GM23338 (cell line): ENCODE measurements around the gene MYBL2. TPM values are rescaled to one million over a fixed set of nuclear protein-coding genes. Genes with fewer than 3 reads are reported as not detected.

Source experiments
- ATAC-seq: fragments of 200-7000 bp; cut with Tn5 transposase; 3 replicates; pipeline ENCODE4 v1.9.1; 2020
- DNase-seq: peaks from one replicate; pipeline ENCODE4 v3.0.0-alpha.2; 2015; ENCODE audit warnings: low spot score
- H2AFZ ChIP-seq: fragments of 200-600 bp; sonication (generic); 2 replicates; pipeline ENCODE4 v1.8.0; 2016; ENCODE audit warnings: antibody characterized with exemption, mild to moderate bottlenecking, moderate library complexity
- H3F3A ChIP-seq: fragments of 200-600 bp; sonication (generic); replicated peaks from 2 replicates; pipeline ENCODE4 v1.8.0; 2017; ENCODE audit warnings: antibody characterized with exemption, mixed run types, low read depth
- H3K27ac ChIP-seq: fragments of 200-600 bp; sonication (generic); 2 replicates; pipeline ENCODE4 v1.6.1; 2016; ENCODE audit warnings: low read depth
- H3K27me3 ChIP-seq: fragments of 200-600 bp; sonication (generic); 2 replicates; pipeline ENCODE4 v1.8.0; 2016; ENCODE audit warnings: mild to moderate bottlenecking, mixed run types, moderate library complexity; ENCODE audit not compliant: insufficient read depth
- H3K36me3 ChIP-seq: fragments of 200-600 bp; sonication (generic); 2 replicates; pipeline ENCODE4 v1.8.0; 2016; ENCODE audit warnings: mild to moderate bottlenecking; ENCODE audit not compliant: insufficient read depth
- H3K4me1 ChIP-seq: fragments of 200-600 bp; sonication (generic); 2 replicates; pipeline ENCODE4 v1.8.0; 2016; ENCODE audit warnings: mild to moderate bottlenecking, moderate library complexity; ENCODE audit not compliant: insufficient read depth
- H3K4me2 ChIP-seq: fragments of 200-600 bp; sonication (generic); 2 replicates; pipeline ENCODE4 v1.7.1; 2017; ENCODE audit warnings: mixed run types
- H3K4me3 ChIP-seq: fragments of 200-600 bp; sonication (generic); 2 replicates; pipeline ENCODE4 v1.6.1; 2016; ENCODE audit warnings: mixed run types
- H3K79me2 ChIP-seq: fragments of 200-600 bp; sonication (generic); replicated peaks from 2 replicates; pipeline ENCODE4 v1.8.0; 2017; ENCODE audit warnings: mild to moderate bottlenecking; ENCODE audit not compliant: insufficient read depth
- H3K9me2 ChIP-seq: fragments of 200-600 bp; sonication (generic); 2 replicates; pipeline ENCODE4 v1.8.0; 2017; ENCODE audit not compliant: insufficient read depth
- H4K20me1 ChIP-seq: fragments of 200-600 bp; sonication (generic); replicated peaks from 2 replicates; pipeline ENCODE4 v1.8.0; 2017; ENCODE audit warnings: mild to moderate bottlenecking; ENCODE audit not compliant: insufficient read depth
- H3K27ac Mint-ChIP-seq: 2 replicates; pipeline ENCODE4 v1.8.0; 2020; ENCODE audit warnings: inconsistent platforms, mild to moderate bottlenecking, moderate library complexity, mixed read lengths
- H3K27me3 Mint-ChIP-seq: 3 replicates; pipeline ENCODE4 v1.8.0; 2022; ENCODE audit warnings: low read depth, mild to moderate bottlenecking, moderate library complexity, mixed read lengths, inconsistent platforms; ENCODE audit not compliant: insufficient read depth, poor library complexity
- H3K36me3 Mint-ChIP-seq: 3 replicates; pipeline ENCODE4 v1.8.0; 2021; ENCODE audit warnings: low read depth, mild to moderate bottlenecking, inconsistent platforms, moderate library complexity, mixed read lengths
- H3K4me1 Mint-ChIP-seq: 3 replicates; pipeline ENCODE4 v1.8.0; 2020; ENCODE audit warnings: mild to moderate bottlenecking, inconsistent platforms, mixed read lengths
- H3K4me3 Mint-ChIP-seq: 3 replicates; pipeline ENCODE4 v1.8.0; 2021; ENCODE audit warnings: moderate library complexity, mild to moderate bottlenecking, inconsistent platforms, mixed read lengths
- H3K9me3 Mint-ChIP-seq: 3 replicates; pipeline ENCODE4 v1.8.0; 2020; ENCODE audit warnings: moderate library complexity, mild to moderate bottlenecking, inconsistent platforms, mixed read lengths
- NANOG ChIP-seq: IDR thresholded peaks from 2 replicates; pipeline ENCODE4 v1.6.1; 2016; ENCODE audit warnings: antibody characterized with exemption, borderline replicate concordance
- POLR2AphosphoS5 ChIP-seq: IDR thresholded peaks from 2 replicates; pipeline ENCODE4 v1.6.1; 2016; ENCODE audit warnings: antibody characterized with exemption, low read depth
- STAT1 ChIP-seq: IDR thresholded peaks from one replicate; pipeline ENCODE4 v1.6.1; 2016; ENCODE audit warnings: antibody characterized with exemption; ENCODE audit not compliant: unreplicated experiment
- ZNF331 ChIP-seq: fragments of 250-450 bp; sonication (Bioruptor Pico); IDR thresholded peaks from 2 replicates; pipeline ENCODE4 v1.5.0; 2020; ENCODE audit warnings: low read depth, mild to moderate bottlenecking, moderate library complexity
- polyA plus RNA-seq: library from polyadenylated mRNA; unstranded; fragments of >200 nt; fragmentation: Nextera tagmentation; extraction: Ambion mirVana; gene quantifications from 2 replicates; pipeline ENCODE4 v1.2.1, GENCODE V29; 2016
- total RNA-seq: library from RNA; depleted of rRNA; stranded (reverse); fragments of >200 nt; shearing (Covaris generic); gene quantifications from 2 replicates; pipeline ENCODE4 v1.2.3, GENCODE V29; 2014
- TF ChIP-seq, protein P1 (sequence below): fragments of 250-450 bp; sonication (Bioruptor Pico); IDR thresholded peaks from 2 replicates; pipeline ENCODE4 v1.5.0; 2020; ENCODE audit warnings: mild to moderate bottlenecking, moderate library complexity
- TF ChIP-seq, protein P2 (sequence below), 2 experiments: fragments of 200-600 bp in 1 of 2; sonication (generic) in 1 of 2; conservative IDR thresholded peaks; 2 replicates each; pipeline versions ENCODE4 v1.5.1 to v1.6.1; 2016 to 2017; ENCODE audit warnings: antibody characterized with exemption in 2 of 2, low read depth in 2 of 2, mild to moderate bottlenecking in 2 of 2, moderate library complexity in 1 of 2

Gene MYBL2
- total and polyA plus RNA-seq, 2 experiments from 2014 or later: 72.3 to 131 TPM

DNA sequence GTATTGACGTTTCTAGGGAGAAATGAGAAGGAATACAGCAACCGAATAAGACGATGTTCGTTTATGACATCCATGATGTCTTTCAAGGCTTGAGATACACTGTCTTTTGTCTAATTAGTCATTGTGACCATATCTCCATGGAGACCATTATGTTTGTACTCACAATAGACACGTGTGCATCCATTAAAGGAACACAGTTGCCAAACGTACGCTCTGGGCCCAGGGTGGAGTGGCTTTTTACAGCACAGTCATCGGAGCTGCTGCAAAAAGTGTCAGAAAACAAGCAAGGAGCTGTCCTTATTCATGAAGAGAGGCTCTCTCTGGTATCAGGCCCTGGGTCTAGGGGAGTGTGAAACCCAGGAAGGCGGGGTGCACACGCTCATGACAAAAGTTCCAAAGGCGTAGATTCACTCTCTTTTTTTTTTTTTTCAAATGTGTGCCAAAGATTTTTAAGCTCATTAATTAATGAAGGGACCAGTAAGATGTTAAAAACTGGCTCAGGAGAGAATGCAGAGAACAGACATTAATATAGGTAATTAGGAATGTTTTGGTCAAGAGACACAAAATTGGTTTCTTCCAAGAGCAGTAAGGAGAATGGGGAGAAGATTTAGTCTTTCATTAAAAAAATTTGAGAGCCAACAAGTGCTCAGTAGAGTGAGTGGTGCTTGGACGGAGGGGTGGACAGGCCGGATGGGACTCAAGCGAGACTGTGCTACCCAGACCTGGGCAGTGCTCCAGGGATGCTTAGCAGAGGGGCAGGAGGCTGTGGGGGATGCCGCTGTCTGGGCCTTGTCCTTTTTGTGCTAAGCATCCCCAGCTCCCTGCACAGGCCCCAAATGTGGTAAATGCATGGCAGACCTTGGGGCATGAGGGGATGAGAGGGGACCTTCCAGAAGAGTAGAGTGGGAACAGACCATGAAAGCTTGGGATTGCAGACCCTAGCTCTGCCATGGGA, 94.7 kb downstream of the MYBL2 start (continued):
- TF ChIP-seq, protein P1, sequence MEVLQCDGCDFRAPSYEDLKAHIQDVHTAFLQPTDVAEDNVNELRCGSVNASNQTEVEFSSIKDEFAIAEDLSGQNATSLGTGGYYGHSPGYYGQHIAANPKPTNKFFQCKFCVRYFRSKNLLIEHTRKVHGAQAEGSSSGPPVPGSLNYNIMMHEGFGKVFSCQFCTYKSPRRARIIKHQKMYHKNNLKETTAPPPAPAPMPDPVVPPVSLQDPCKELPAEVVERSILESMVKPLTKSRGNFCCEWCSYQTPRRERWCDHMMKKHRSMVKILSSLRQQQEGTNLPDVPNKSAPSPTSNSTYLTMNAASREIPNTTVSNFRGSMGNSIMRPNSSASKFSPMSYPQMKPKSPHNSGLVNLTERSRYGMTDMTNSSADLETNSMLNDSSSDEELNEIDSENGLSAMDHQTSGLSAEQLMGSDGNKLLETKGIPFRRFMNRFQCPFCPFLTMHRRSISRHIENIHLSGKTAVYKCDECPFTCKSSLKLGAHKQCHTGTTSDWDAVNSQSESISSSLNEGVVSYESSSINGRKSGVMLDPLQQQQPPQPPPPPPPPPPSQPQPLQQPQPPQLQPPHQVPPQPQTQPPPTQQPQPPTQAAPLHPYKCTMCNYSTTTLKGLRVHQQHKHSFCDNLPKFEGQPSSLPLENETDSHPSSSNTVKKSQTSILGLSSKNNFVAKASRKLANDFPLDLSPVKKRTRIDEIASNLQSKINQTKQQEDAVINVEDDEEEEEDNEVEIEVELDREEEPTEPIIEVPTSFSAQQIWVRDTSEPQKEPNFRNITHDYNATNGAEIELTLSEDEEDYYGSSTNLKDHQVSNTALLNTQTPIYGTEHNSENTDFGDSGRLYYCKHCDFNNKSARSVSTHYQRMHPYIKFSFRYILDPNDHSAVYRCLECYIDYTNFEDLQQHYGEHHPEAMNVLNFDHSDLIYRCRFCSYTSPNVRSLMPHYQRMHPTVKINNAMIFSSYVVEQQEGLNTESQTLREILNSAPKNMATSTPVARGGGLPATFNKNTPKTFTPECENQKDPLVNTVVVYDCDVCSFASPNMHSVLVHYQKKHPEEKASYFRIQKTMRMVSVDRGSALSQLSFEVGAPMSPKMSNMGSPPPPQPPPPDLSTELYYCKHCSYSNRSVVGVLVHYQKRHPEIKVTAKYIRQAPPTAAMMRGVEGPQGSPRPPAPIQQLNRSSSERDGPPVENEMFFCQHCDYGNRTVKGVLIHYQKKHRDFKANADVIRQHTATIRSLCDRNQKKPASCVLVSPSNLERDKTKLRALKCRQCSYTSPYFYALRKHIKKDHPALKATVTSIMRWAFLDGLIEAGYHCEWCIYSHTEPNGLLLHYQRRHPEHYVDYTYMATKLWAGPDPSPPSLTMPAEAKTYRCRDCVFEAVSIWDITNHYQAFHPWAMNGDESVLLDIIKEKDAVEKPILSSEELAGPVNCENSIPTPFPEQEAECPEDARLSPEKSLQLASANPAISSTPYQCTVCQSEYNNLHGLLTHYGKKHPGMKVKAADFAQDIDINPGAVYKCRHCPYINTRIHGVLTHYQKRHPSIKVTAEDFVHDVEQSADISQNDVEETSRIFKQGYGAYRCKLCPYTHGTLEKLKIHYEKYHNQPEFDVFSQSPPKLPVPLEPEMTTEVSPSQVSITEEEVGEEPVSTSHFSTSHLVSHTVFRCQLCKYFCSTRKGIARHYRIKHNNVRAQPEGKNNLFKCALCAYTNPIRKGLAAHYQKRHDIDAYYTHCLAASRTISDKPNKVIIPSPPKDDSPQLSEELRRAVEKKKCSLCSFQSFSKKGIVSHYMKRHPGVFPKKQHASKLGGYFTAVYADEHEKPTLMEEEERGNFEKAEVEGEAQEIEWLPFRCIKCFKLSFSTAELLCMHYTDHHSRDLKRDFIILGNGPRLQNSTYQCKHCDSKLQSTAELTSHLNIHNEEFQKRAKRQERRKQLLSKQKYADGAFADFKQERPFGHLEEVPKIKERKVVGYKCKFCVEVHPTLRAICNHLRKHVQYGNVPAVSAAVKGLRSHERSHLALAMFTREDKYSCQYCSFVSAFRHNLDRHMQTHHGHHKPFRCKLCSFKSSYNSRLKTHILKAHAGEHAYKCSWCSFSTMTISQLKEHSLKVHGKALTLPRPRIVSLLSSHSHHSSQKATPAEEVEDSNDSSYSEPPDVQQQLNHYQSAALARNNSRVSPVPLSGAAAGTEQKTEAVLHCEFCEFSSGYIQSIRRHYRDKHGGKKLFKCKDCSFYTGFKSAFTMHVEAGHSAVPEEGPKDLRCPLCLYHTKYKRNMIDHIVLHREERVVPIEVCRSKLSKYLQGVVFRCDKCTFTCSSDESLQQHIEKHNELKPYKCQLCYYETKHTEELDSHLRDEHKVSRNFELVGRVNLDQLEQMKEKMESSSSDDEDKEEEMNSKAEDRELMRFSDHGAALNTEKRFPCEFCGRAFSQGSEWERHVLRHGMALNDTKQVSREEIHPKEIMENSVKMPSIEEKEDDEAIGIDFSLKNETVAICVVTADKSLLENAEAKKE: no peak

DNA sequence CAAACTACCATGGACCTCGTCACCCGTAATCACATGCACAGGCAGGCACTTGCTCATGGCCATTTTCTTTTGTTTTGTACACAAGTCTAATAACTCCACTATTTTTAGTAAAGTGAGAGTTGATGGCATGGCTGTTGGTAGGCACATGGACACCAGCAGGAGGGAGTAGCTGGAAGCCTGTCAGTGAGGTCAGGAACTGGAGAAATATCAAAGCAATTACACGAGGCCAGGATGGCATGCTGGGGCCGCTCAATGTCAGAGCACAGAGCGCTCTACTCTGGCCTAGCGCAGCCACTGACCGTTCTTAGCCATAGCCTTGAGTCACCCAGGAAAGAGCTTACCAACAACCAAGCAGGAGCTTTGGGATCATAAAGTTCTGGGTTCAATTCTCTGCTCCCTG, 96.0 kb downstream of the MYBL2 start:
- H3K4me3 Mint-ChIP-seq: no peak overlapping the region
- H3K4me2 ChIP-seq: no peak overlapping the region
- DNase-seq: no peak
- TF ChIP-seq, protein P1: no peak
- no peak for TF ChIP-seq STAT1
- no peak for TF ChIP-seq ZNF331 (CRISPR knock-in tag)
- TF ChIP-seq NANOG: no peak
- TF ChIP-seq POLR2AphosphoS5: no peak
- TF ChIP-seq, protein P2, sequence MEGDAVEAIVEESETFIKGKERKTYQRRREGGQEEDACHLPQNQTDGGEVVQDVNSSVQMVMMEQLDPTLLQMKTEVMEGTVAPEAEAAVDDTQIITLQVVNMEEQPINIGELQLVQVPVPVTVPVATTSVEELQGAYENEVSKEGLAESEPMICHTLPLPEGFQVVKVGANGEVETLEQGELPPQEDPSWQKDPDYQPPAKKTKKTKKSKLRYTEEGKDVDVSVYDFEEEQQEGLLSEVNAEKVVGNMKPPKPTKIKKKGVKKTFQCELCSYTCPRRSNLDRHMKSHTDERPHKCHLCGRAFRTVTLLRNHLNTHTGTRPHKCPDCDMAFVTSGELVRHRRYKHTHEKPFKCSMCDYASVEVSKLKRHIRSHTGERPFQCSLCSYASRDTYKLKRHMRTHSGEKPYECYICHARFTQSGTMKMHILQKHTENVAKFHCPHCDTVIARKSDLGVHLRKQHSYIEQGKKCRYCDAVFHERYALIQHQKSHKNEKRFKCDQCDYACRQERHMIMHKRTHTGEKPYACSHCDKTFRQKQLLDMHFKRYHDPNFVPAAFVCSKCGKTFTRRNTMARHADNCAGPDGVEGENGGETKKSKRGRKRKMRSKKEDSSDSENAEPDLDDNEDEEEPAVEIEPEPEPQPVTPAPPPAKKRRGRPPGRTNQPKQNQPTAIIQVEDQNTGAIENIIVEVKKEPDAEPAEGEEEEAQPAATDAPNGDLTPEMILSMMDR (conservative IDR thresholded peaks at IDR 0.05; ENCODE audit: low read depth in 2 of 2): no peak

More for the DNA sequence above, 96.0 kb downstream of the MYBL2 start:
- Histone ChIP-seq H3K4me3 (no peak overlapping the region), H2AFZ (no peak overlapping the region), H3F3A (no peaks in the 10 kb centered on the region), H3K79me2 (no peaks in the 10 kb centered on the region), H3K9me2 (no peaks in the 10 kb centered on the region), H3K36me3 (no peaks in the 10 kb centered on the region), H4K20me1 (no peaks in the 10 kb centered on the region), H3K4me1 (peaks cover 12% of the 10 kb centered on the region), H3K27ac (no peak overlapping the region), H3K27me3 (no peaks in the 10 kb centered on the region)
- H3K27ac Mint-ChIP-seq: no peak overlapping the region
- ATAC-seq: no peak
- H3K27me3 Mint-ChIP-seq: peaks cover 3% of the 10 kb centered on the region
- H3K4me1 Mint-ChIP-seq: peaks cover 12% of the 10 kb centered on the region
- H3K36me3 Mint-ChIP-seq: no peaks in the 10 kb centered on the region
- no peaks in the 10 kb centered on the region for H3K9me3 Mint-ChIP-seq
